ENCODE measurements around the gene SMAD5. TPM values are rescaled to one million over a fixed set of nuclear protein-coding genes. Genes with fewer than 3 reads are reported as not detected.

Gene SMAD5
- total and polyA plus RNA-seq, 2 experiments from 2014 or later = 37.5 to 56.6 TPM

DNA sequence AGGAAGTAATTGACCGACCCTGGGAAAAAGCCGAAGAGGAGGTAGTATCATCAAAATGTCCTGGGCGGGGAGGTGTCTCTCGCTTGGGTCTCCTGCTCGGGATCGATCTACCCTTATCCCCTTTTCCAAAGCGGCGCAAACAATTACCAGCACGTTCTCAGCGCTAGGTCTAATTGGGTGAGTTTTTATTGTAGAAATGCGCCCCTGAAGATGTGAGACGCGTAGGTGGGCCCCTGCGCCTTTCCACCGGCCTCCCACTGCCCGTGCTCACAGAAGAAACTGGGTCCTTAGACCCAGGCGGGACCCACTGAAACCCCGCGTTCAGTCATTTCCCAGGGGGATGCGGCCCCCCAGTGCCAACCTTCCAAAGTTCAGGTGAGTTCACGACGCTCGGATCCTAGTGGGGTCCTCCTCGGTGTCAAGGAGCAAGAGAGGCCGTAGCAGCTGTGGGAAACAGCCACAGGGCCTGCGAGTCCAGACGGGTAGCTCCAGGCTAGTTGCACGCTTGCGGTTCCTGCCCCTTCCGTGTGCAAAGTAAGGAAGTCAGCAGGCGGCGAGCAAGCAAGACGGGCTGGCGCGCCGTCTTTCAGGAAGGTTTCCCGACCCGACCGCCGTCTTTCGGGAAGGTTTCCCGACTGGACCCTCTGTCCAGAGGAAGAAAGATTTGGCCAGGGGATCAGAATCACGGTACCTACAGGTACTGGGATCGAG lies 58.8 kb downstream of the SMAD5 start:
- Histone ChIP-seq H3K4me1 (ENCODE audit: insufficient read depth) (peaks cover 7% of the 10 kb centered on the region; the same call in 1 of the 2 replicates), H3K4me3 (peak overlapping the region; percentile 77), H3K4me2 (peak overlapping the region; percentile 97), H3K27me3 (ENCODE audit: insufficient read depth) (peaks cover 92% of the 10 kb centered on the region), H2AFZ (peak overlapping the region; percentile 83; the same call in 1 of the 2 replicates), H3K79me2 (replicated peaks; ENCODE audit: insufficient read depth) (no peaks in the 10 kb centered on the region), H3K9me2 (ENCODE audit: insufficient read depth) (no peaks in the 10 kb centered on the region), H3F3A (replicated peaks; ENCODE audit: low read depth) (0 out of 2 replicates have a peak, but pooled peaks cover 7% of the 10 kb centered on the region), H3K36me3 (ENCODE audit: insufficient read depth) (no peaks in the 10 kb centered on the region), H3K27ac (ENCODE audit: low read depth) (no peak overlapping the region), H4K20me1 (replicated peaks; ENCODE audit: insufficient read depth) (peaks cover 12% of the 10 kb centered on the region; the same call in 1 of the 2 replicates)
- Mint-ChIP-seq H3K4me3 (peak overlapping the region; percentile 74), H3K9me3 (no peaks in the 10 kb centered on the region), H3K4me1 (peaks cover 12% of the 10 kb centered on the region; the same call in 2 of the 3 replicates), H3K27ac (no peak overlapping the region), H3K27me3 (ENCODE audit: insufficient read depth, low read depth, poor library complexity) (peaks cover 73% of the 10 kb centered on the region), H3K36me3 (ENCODE audit: low read depth) (peaks cover 16% of the 10 kb centered on the region)
- TF ChIP-seq CTCF (conservative IDR thresholded peaks at IDR 0.05; ENCODE audit: low read depth in 2 of 2) (0 out of 4 replicates have a peak, but pooled peaks of 1 of the 2 experiments have one; percentile 12), JUNB (IDR thresholded peaks at IDR 0.05; ENCODE audit: unreplicated experiment) (no peak), ZNF331 (CRISPR knock-in tag; IDR thresholded peaks at IDR 0.05; ENCODE audit: low read depth) (no peak), EZH2phosphoT487 (IDR thresholded peaks at IDR 0.05; ENCODE audit: unreplicated experiment) (peak; percentile 61)
- peak; percentile 78 for DNase-seq (ENCODE audit: low spot score)
- ATAC-seq = peak; percentile 42

DNA sequence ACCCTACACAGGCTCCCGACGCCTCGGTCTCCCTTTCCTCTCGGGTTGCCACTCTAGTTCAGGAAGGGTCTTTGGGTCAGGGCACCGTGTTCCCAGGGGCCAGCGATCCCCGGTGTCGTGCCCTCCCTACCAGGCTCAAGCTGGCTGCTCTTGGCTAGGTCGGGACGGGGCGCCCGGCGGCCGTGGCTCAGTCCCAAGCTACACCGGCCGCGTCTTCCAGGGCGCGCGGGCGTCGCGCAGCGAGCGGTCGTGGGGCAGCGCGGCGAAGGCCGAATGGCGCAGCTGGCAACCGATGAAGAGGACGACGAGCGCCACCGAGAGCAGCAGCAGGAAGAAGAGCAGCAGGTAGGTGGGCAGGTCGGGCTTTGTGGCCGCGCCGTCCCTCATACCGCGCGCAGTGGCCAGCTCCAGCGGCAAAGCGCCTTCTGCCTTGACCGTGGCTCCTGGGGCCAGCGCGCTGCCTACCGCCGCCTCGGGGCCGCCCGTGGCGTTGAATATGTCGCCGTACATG lies 59.4 kb downstream of the SMAD5 start:
- peaks cover 95% of the 10 kb centered on the region for H3K27me3 ChIP-seq (ENCODE audit: insufficient read depth)
- peak overlapping the region; percentile 74 for H3K4me3 Mint-ChIP-seq
- H3K27ac ChIP-seq (ENCODE audit: low read depth) = no peak overlapping the region
- no peak overlapping the region for H3K27ac Mint-ChIP-seq
- peaks cover 77% of the 10 kb centered on the region for H3K27me3 Mint-ChIP-seq (ENCODE audit: insufficient read depth, low read depth, poor library complexity)
- 0 out of 2 replicates have a peak, but pooled peaks cover 7% of the 10 kb centered on the region for H3F3A ChIP-seq (replicated peaks; ENCODE audit: low read depth)
- ATAC-seq = peak; percentile 46
- H3K4me1 Mint-ChIP-seq = peaks cover 12% of the 10 kb centered on the region; the same call in 2 of the 3 replicates
- H3K9me2 ChIP-seq (ENCODE audit: insufficient read depth) = no peaks in the 10 kb centered on the region
- H3K4me3 ChIP-seq = peak overlapping the region; percentile 77
- no peaks in the 10 kb centered on the region for H3K79me2 ChIP-seq (replicated peaks; ENCODE audit: insufficient read depth)
- H4K20me1 ChIP-seq (replicated peaks; ENCODE audit: insufficient read depth) = peaks cover 11% of the 10 kb centered on the region; the same call in 1 of the 2 replicates
- H3K9me3 Mint-ChIP-seq = no peaks in the 10 kb centered on the region
- peaks cover 7% of the 10 kb centered on the region; the same call in 1 of the 2 replicates for H3K4me1 ChIP-seq (ENCODE audit: insufficient read depth)
- H3K36me3 ChIP-seq (ENCODE audit: insufficient read depth) = no peaks in the 10 kb centered on the region
- peak; percentile 54 for DNase-seq (ENCODE audit: low spot score)
- peaks cover 16% of the 10 kb centered on the region for H3K36me3 Mint-ChIP-seq (ENCODE audit: low read depth)
- H3K4me2 ChIP-seq = peak overlapping the region; percentile 97
- H2AFZ ChIP-seq = peak overlapping the region; percentile 83; the same call in 1 of the 2 replicates
- TF ChIP-seq ZNF114 (CRISPR knock-in tag; IDR thresholded peaks at IDR 0.05) (no peak), CTCF (conservative IDR thresholded peaks at IDR 0.05; ENCODE audit: low read depth in 2 of 2) (peak in 1 of 2 experiments; percentile 7; a peak in 1 of 4 replicates), JUNB (IDR thresholded peaks at IDR 0.05; ENCODE audit: unreplicated experiment) (no peak), REST (IDR thresholded peaks at IDR 0.05; ENCODE audit: unreplicated experiment) (no peak), ZNF331 (CRISPR knock-in tag; IDR thresholded peaks at IDR 0.05; ENCODE audit: low read depth) (no peak)
- TF ChIP-seq, protein P1, sequence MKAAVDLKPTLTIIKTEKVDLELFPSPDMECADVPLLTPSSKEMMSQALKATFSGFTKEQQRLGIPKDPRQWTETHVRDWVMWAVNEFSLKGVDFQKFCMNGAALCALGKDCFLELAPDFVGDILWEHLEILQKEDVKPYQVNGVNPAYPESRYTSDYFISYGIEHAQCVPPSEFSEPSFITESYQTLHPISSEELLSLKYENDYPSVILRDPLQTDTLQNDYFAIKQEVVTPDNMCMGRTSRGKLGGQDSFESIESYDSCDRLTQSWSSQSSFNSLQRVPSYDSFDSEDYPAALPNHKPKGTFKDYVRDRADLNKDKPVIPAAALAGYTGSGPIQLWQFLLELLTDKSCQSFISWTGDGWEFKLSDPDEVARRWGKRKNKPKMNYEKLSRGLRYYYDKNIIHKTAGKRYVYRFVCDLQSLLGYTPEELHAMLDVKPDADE (IDR thresholded peaks at IDR 0.05) = no peak
